CD4-positive, alpha-beta T cell treated with Interleukin-12 subunit alpha and Interleukin-12 subunit beta, for 1 hour (primary cell): ENCODE data around the gene CAMKMT.

Experiments used
- DNase-seq: peaks from one replicate; pipeline ENCODE4 v3.0.0-alpha.2; 2020

Gene CAMKMT

GRCh38 chr2:44668336-44668735 lies 306.6 kb downstream of the CAMKMT start:
- DNase-seq = no peak

GRCh38 chr2:44671276-44671675 lies 309.5 kb downstream of the CAMKMT start:
- no peak for DNase-seq

GRCh38 chr2:44671916-44672315 lies 310.2 kb downstream of the CAMKMT start:
- no peak for DNase-seq

- DNase-seq = no peak
These were observed 310.7 kb downstream of the CAMKMT start for GRCh38 chr2:44672431-44672830.

- no peak for DNase-seq
These were observed 312.9 kb downstream of the CAMKMT start for GRCh38 chr2:44674473-44675284.

- no peak for DNase-seq
These were observed 314.6 kb downstream of the CAMKMT start for GRCh38 chr2:44676379-44676778.

- no peak for DNase-seq
These were observed 317.8 kb downstream of the CAMKMT start for GRCh38 chr2:44679584-44679983.

GRCh38 chr2:44679990-44680389 lies 318.2 kb downstream of the CAMKMT start:
- no peak for DNase-seq

- DNase-seq = no peak
These were observed 318.8 kb downstream of the CAMKMT start for GRCh38 chr2:44680424-44680971.

GRCh38 chr2:44680983-44681531 lies 319.3 kb downstream of the CAMKMT start:
- DNase-seq = no peak

GRCh38 chr2:44682459-44682858 lies 320.7 kb downstream of the CAMKMT start:
- DNase-seq = no peak

GRCh38 chr2:44684559-44684958 lies 322.8 kb downstream of the CAMKMT start:
- DNase-seq = no peak

GRCh38 chr2:44686561-44686960 lies 324.8 kb downstream of the CAMKMT start:
- no peak for DNase-seq

GRCh38 chr2:44687686-44688455 lies 326.1 kb downstream of the CAMKMT start:
- DNase-seq = no peak

- no peak for DNase-seq
These were observed 326.8 kb downstream of the CAMKMT start for GRCh38 chr2:44688456-44689124.

GRCh38 chr2:44689516-44689915 lies 327.8 kb downstream of the CAMKMT start:
- DNase-seq = no peak

- DNase-seq = no peak
These were observed 329.5 kb downstream of the CAMKMT start for GRCh38 chr2:44691174-44691785.

- no peak for DNase-seq
These were observed 331.1 kb downstream of the CAMKMT start for GRCh38 chr2:44692821-44693220.

GRCh38 chr2:44700824-44701223 lies 339.1 kb downstream of the CAMKMT start:
- DNase-seq = no peak

GRCh38 chr2:44705356-44705755 lies 343.6 kb downstream of the CAMKMT start:
- DNase-seq = no peak

- DNase-seq = no peak
These were observed 344.2 kb downstream of the CAMKMT start for GRCh38 chr2:44705876-44706480.
